Smooth muscle cell (in vitro differentiated cells): ENCODE measurements around the gene LRRC8D. TPM values are rescaled to one million over a fixed set of nuclear protein-coding genes. Genes with fewer than 3 reads are reported as not detected.

Experiments used
- DNase-seq: peaks from one replicate; lab custom pipeline; 2025; ENCODE audit not compliant: unreplicated experiment; lab: John Stamatoyannopoulos, UW
- H2AFZ ChIP-seq: fragments of 200-600 bp; sonication (generic); 2 replicates; pipeline ENCODE4 v1.6.0; 2016; ENCODE audit warnings: antibody characterized with exemption, low read depth, mild to moderate bottlenecking
- H3F3A ChIP-seq: fragments of 200-600 bp; sonication (generic); 2 replicates; pipeline ENCODE4 v1.6.0; 2017; ENCODE audit warnings: antibody characterized with exemption, low read depth
- H3K27ac ChIP-seq: fragments of 200-600 bp; sonication (generic); 2 replicates; pipeline ENCODE4 v1.5.1; 2016; ENCODE audit warnings: low read depth, mild to moderate bottlenecking
- H3K27me3 ChIP-seq: fragments of 200-600 bp; sonication (generic); 2 replicates; pipeline ENCODE4 v1.6.1; 2016; ENCODE audit warnings: low read depth, mild to moderate bottlenecking
- H3K36me3 ChIP-seq: fragments of 200-600 bp; sonication (generic); 2 replicates; pipeline ENCODE4 v1.5.1; 2016; ENCODE audit warnings: low read depth
- H3K4me1 ChIP-seq: fragments of 200-600 bp; sonication (generic); 2 replicates; pipeline ENCODE4 v1.5.1; 2016; ENCODE audit warnings: low read depth
- H3K4me2 ChIP-seq: fragments of 200-600 bp; sonication (generic); 2 replicates; pipeline ENCODE4 v1.6.0; 2016; ENCODE audit warnings: mild to moderate bottlenecking
- H3K4me3 ChIP-seq: fragments of 200-600 bp; sonication (generic); 2 replicates; pipeline ENCODE4 v1.5.1; 2016; ENCODE audit warnings: mild to moderate bottlenecking
- H3K79me2 ChIP-seq: fragments of 200-600 bp; sonication (generic); 2 replicates; pipeline ENCODE4 v1.6.0; 2016; ENCODE audit warnings: low read depth, mild to moderate bottlenecking
- H3K9ac ChIP-seq: fragments of 200-600 bp; sonication (generic); 2 replicates; pipeline ENCODE4 v1.6.0; 2016; ENCODE audit warnings: low read depth
- H3K9me3 ChIP-seq: fragments of 200-600 bp; sonication (generic); replicated peaks from 2 replicates; pipeline ENCODE4 v1.5.1; 2016; ENCODE audit warnings: low read depth
- H4K20me1 ChIP-seq: fragments of 200-600 bp; sonication (generic); 2 replicates; pipeline ENCODE4 v1.6.0; 2016; ENCODE audit warnings: low read depth
- CTCF ChIP-seq: fragments of 200-600 bp; sonication (generic); IDR thresholded peaks from 2 replicates; pipeline ENCODE4 v1.5.1; 2017; ENCODE audit warnings: borderline replicate concordance, mild to moderate bottlenecking, antibody characterized with exemption; ENCODE audit not compliant: insufficient read depth, poor library complexity, severe bottlenecking
- WGBS: methylation state at CpG from one replicate; pipeline ENCODE4 v1.1.7; 2016; ENCODE audit warnings: low lambda C conversion rate; 5-methylcytosine and 5-hydroxymethylcytosine counted together
- polyA plus RNA-seq: library from polyadenylated mRNA; unstranded; fragments of >200 nt; fragmentation: Nextera tagmentation; extraction: Ambion mirVana; gene quantifications from 2 replicates; pipeline ENCODE4 v1.2.1, GENCODE V29; 2016
- total RNA-seq: library from RNA; depleted of rRNA; stranded (reverse); fragments of >200 nt; gene quantifications from 2 replicates; pipeline ENCODE4 v1.2.3, GENCODE V29; 2014

The LRRC8D gene
- total and polyA plus RNA-seq, 2 experiments from 2014 or later: 5.2 to 25.1 TPM

GRCh38 chr1:89934461-89934860 is 113.6 kb downstream of the LRRC8D start:
- H3K4me2 ChIP-seq: no peak overlapping the region
- whole genome bisulfite sequencing: 96% methylated on average over 11 of the region's 11 CpGs
- TF ChIP-seq CTCF: no peak
- no peak for DNase-seq
- no peak overlapping the region for H3K27ac ChIP-seq
- no peaks in the 10 kb centered on the region for H3K79me2 ChIP-seq
- H3K27me3 ChIP-seq: no peaks in the 10 kb centered on the region
- H2AFZ ChIP-seq: no peak overlapping the region
- no peak overlapping the region for H3K9ac ChIP-seq
- H4K20me1 ChIP-seq: no peaks in the 10 kb centered on the region
- H3K4me3 ChIP-seq: no peak overlapping the region
- H3K4me1 ChIP-seq: peaks cover 14% of the 10 kb centered on the region
- H3K9me3 ChIP-seq: no peaks in the 10 kb centered on the region
- no peaks in the 10 kb centered on the region for H3F3A ChIP-seq
- H3K36me3 ChIP-seq: peaks cover 4% of the 10 kb centered on the region

- H3K4me2 ChIP-seq: no peak overlapping the region
- H3F3A ChIP-seq: no peaks in the 10 kb centered on the region
- no peak overlapping the region for H3K9ac ChIP-seq
- peaks cover 4% of the 10 kb centered on the region for H3K36me3 ChIP-seq
- no peaks in the 10 kb centered on the region for H3K79me2 ChIP-seq
- H3K27me3 ChIP-seq: no peaks in the 10 kb centered on the region
- no peaks in the 10 kb centered on the region for H4K20me1 ChIP-seq
- H3K27ac ChIP-seq: no peak overlapping the region
- H3K9me3 ChIP-seq: no peaks in the 10 kb centered on the region
- no peak for TF ChIP-seq CTCF
- DNase-seq: no peak
- H3K4me1 ChIP-seq: peaks cover 14% of the 10 kb centered on the region
- H3K4me3 ChIP-seq: no peak overlapping the region
- no peak overlapping the region for H2AFZ ChIP-seq
- WGBS: 93% methylated on average over 4 of the region's 4 CpGs
Measured at GRCh38 chr1:89935235-89935634, 114.4 kb downstream of the LRRC8D start.

- Histone ChIP-seq H3K4me2 (no peak overlapping the region), H2AFZ (no peak overlapping the region), H4K20me1 (no peaks in the 10 kb centered on the region), H3K36me3 (peaks cover 4% of the 10 kb centered on the region), H3K9ac (no peak overlapping the region), H3K27me3 (no peaks in the 10 kb centered on the region), H3K27ac (no peak overlapping the region), H3K9me3 (no peaks in the 10 kb centered on the region), H3K79me2 (no peaks in the 10 kb centered on the region), H3K4me3 (no peak overlapping the region), H3K4me1 (peaks cover 14% of the 10 kb centered on the region), H3F3A (no peaks in the 10 kb centered on the region)
- no peak for DNase-seq
- WGBS: 96% methylated on average over 1 of the region's 1 CpG
- no peak for TF ChIP-seq CTCF
Measured at GRCh38 chr1:89936694-89937093, 115.9 kb downstream of the LRRC8D start.
